ENCODE measurements around the gene CDK5RAP3.

Gene CDK5RAP3

DNA sequence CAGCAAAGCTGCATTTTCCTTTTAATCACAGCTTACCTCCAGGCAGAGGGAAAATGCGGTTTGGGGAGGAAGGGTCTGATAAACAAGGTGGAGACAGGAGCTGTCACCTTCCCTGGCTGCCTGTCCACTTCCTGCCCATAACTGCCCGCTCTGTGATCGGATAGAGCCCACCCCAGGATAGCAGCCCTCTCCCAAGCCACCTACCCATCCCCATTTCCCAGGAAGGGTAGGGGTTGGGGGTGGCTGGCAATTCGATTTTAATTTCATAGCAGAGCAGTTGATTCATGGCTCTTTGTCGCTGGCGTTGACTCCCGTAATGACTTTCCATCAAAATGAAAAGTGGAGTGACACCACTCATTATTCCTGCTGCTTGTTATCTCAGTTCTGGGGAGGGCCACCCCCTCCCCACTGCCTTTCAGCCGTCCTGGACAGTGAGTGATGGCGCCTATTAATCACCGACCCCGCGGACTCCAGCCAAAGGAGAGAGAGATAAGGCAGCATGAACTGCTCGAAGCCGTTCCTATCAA, 11.2 kb downstream of the CDK5RAP3 start:
- TF ChIP-seq NFIC (IDR thresholded peaks at IDR 0.05) (no peak), TAF1 (IDR thresholded peaks at IDR 0.05; ENCODE audit: low read depth) (no peak), TCF12 (IDR thresholded peaks at IDR 0.05; ENCODE audit: low read depth) (no peak)
- TF ChIP-seq, protein P1, sequence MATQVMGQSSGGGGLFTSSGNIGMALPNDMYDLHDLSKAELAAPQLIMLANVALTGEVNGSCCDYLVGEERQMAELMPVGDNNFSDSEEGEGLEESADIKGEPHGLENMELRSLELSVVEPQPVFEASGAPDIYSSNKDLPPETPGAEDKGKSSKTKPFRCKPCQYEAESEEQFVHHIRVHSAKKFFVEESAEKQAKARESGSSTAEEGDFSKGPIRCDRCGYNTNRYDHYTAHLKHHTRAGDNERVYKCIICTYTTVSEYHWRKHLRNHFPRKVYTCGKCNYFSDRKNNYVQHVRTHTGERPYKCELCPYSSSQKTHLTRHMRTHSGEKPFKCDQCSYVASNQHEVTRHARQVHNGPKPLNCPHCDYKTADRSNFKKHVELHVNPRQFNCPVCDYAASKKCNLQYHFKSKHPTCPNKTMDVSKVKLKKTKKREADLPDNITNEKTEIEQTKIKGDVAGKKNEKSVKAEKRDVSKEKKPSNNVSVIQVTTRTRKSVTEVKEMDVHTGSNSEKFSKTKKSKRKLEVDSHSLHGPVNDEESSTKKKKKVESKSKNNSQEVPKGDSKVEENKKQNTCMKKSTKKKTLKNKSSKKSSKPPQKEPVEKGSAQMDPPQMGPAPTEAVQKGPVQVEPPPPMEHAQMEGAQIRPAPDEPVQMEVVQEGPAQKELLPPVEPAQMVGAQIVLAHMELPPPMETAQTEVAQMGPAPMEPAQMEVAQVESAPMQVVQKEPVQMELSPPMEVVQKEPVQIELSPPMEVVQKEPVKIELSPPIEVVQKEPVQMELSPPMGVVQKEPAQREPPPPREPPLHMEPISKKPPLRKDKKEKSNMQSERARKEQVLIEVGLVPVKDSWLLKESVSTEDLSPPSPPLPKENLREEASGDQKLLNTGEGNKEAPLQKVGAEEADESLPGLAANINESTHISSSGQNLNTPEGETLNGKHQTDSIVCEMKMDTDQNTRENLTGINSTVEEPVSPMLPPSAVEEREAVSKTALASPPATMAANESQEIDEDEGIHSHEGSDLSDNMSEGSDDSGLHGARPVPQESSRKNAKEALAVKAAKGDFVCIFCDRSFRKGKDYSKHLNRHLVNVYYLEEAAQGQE (IDR thresholded peaks at IDR 0.05; ENCODE audit: low read depth) = no peak
- TF ChIP-seq, protein P2, sequence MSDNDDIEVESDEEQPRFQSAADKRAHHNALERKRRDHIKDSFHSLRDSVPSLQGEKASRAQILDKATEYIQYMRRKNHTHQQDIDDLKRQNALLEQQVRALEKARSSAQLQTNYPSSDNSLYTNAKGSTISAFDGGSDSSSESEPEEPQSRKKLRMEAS (IDR thresholded peaks at IDR 0.05) = no peak

DNA sequence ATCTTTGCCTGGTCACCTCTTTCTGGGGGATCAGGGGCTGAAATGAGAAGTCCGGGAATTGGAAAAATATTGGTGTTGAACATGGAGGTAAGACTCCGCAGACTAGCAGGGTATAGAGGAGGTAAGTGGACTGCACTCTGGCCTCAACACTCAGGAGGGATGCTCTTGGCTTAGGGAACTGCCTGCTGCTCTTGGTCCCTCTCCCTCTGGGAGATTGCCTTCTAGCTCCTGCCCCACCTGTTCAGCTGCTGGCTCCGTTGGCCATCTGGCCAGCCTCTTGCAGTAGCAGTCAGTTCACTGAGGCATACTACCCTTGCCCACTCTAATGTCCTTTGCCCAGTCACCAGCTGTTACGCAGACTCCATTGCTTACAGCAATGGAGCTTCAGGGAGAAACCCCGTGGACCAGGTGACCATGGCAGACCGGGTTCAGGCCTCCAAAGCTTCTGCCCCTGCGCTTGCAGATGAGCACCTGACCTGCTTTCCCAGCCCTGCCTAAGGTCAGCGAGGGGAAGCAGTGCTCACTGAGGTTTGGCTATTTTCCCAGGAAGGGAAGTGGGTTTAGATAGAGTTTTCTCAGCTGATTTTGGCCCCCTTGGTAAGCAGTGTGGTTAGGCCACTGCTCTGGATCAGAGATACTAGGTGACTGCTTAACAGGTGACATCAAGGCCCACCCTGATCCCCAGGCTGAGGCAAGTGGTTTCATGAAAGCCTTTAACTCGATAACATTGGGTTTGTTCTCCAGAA, 11.9 kb downstream of the CDK5RAP3 start:
- TF ChIP-seq, protein P1 (IDR thresholded peaks at IDR 0.05; ENCODE audit: low read depth) = no peak

DNA sequence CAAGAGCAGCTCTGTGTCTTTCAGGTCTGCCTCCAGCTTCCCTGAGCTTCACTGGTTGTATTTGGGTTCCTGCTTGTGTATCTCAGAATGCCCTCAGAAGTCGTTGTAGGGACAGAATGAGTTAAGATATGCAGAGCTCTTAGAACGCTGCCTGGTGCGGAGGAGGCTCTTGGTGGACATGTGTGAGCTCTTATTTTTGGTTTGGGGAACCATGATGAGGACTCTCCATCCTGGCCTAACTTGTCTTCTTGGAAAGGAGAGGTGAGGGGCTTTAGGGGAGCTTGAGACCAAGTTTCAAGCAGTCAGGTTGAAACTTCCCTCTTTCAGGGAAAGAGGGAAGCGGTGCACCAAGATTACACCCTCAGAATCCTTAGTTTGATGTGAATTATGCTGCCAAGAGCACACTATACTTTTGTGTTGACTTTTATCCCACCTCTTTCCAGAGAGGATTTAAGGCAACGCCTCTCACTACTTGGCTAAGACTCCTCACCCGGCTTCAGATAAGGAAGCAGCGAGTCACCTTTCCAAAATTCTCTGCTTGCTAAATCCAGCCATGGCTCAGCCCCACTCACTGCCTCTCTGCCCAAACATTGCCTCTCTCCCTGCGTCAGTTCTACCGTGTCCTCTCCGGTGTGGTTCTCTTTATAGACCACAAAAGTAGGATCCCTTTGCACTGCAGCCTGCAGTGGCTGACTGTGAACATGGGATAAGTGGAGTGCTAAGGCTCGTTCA, 12.7 kb downstream of the CDK5RAP3 start:
- TF ChIP-seq, protein P2 (IDR thresholded peaks at IDR 0.05) = no peak
- TF ChIP-seq, protein P3, sequence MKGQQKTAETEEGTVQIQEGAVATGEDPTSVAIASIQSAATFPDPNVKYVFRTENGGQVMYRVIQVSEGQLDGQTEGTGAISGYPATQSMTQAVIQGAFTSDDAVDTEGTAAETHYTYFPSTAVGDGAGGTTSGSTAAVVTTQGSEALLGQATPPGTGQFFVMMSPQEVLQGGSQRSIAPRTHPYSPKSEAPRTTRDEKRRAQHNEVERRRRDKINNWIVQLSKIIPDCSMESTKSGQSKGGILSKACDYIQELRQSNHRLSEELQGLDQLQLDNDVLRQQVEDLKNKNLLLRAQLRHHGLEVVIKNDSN (IDR thresholded peaks at IDR 0.05) = no peak
- TF ChIP-seq RAD21 (IDR thresholded peaks at IDR 0.05; ENCODE audit: low read depth) (no peak), TAF1 (IDR thresholded peaks at IDR 0.05; ENCODE audit: low read depth) (no peak), FOXM1 (IDR thresholded peaks at IDR 0.05; ENCODE audit: borderline replicate concordance, low read depth) (no peak), EGR1 (IDR thresholded peaks at IDR 0.05) (no peak), CREB1 (IDR thresholded peaks at IDR 0.05; ENCODE audit: low read depth) (no peak), ZBTB7A (IDR thresholded peaks at IDR 0.05; ENCODE audit: low read depth) (no peak), EP300 (IDR thresholded peaks at IDR 0.05; ENCODE audit: borderline replicate concordance) (no peak), YY1 (IDR thresholded peaks at IDR 0.05; ENCODE audit: low read depth) (no peak), TCF12 (IDR thresholded peaks at IDR 0.05; ENCODE audit: low read depth) (no peak), NFIC (IDR thresholded peaks at IDR 0.05) (no peak), CEBPB (IDR thresholded peaks at IDR 0.05) (no peak), TEAD4 (IDR thresholded peaks at IDR 0.05) (no peak)
- TF ChIP-seq, protein P1 (IDR thresholded peaks at IDR 0.05; ENCODE audit: low read depth) = no peak

DNA sequence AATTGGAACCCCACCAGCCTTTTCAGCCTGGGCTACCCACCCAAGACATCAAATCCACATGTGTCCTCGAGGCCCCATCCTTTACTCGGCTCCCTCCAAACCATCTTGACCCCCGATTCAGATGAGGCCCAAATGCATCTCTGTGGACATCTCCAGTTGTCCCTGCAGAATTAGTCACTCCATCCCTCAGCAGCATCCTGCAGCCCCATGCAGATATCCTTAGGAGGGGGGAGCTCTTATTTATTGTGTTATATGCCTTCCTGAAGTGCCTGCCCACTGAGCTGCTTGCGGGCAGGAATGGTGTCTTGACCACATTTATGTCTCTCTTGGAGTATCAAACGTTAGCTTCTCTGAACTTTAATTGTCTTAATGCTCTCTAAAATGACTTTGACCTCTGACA, 15.6 kb downstream of the CDK5RAP3 start:
- TF ChIP-seq NFIC (IDR thresholded peaks at IDR 0.05) = no peak

DNA sequence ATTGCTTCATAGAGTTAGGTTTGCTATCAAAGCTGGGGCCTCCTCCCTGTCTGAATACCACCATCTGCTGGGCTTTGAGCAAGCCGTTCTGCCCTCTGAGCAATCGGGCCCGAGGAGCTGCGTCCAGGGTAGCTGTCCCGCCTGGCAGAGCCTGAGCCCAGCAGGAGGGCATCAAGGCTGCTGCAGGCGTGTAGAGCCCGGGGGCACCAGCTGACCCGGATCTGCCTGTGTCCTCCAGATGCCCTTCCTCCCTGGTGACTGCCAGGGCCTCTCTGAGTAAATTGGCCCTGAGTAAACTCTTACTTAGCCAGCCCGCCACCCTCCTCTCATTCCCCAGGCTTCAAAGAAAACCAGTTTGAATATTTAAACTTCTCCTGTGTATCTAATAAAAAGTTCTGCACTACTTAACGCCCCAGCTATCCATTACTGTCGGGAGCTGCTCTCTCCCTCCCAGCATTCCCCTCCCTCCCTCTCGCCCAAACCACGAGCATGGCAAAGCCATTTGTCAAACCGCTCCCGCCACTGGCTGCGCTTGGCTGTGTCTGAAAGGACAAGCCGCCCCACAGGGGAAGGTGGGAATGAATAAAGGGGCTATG, 16.4 kb downstream of the CDK5RAP3 start:
- TF ChIP-seq EGR1 (IDR thresholded peaks at IDR 0.05) = no peak
- TF ChIP-seq EP300 (IDR thresholded peaks at IDR 0.05; ENCODE audit: borderline replicate concordance) = no peak
- TF ChIP-seq CEBPB (IDR thresholded peaks at IDR 0.05) = no peak
- no peak for TF ChIP-seq FOXM1 (IDR thresholded peaks at IDR 0.05; ENCODE audit: borderline replicate concordance, low read depth)
- no peak for TF ChIP-seq RAD21 (IDR thresholded peaks at IDR 0.05; ENCODE audit: low read depth)
- TF ChIP-seq YY1 (IDR thresholded peaks at IDR 0.05; ENCODE audit: low read depth) = no peak
- no peak for TF ChIP-seq NFIC (IDR thresholded peaks at IDR 0.05)
